Ectodermal cell (in vitro differentiated cells): ENCODE data around the gene PNCK.

Source experiments
- H3K27ac ChIP-seq: 2 replicates; pipeline ENCODE4 v1.7.0; 2013; ENCODE audit warnings: mild to moderate bottlenecking, low read depth, low read length; ENCODE audit not compliant: insufficient read depth, poor library complexity, severe bottlenecking
- H3K27me3 ChIP-seq: 2 replicates; pipeline ENCODE4 v1.7.0; 2013; ENCODE audit warnings: mild to moderate bottlenecking, low read length; ENCODE audit not compliant: insufficient read depth, control insufficient read depth, poor library complexity, severe bottlenecking
- H3K36me3 ChIP-seq: one replicate; pipeline ENCODE4 v1.7.0; 2013; ENCODE audit warnings: low read length; ENCODE audit not compliant: control insufficient read depth, insufficient read depth
- H3K4me1 ChIP-seq: one replicate; pipeline ENCODE4 v1.7.0; 2013; ENCODE audit warnings: low read length; ENCODE audit not compliant: control insufficient read depth, insufficient read depth
- H3K4me3 ChIP-seq: 2 replicates; pipeline ENCODE4 v1.7.0; 2013; ENCODE audit warnings: low read depth, low read length, control low read depth; ENCODE audit not compliant: insufficient read depth
- H3K9me3 ChIP-seq: 2 replicates; pipeline ENCODE4 v1.7.0; 2013; ENCODE audit warnings: mild to moderate bottlenecking, low read length, moderate library complexity; ENCODE audit not compliant: control insufficient read depth
- WGBS, 2 experiments: methylation state at CpG; one replicate each; pipeline ENCODE4 v1.1.7; 2013; ENCODE audit warnings: missing lambda C conversion rate in 2 of 2; 5-methylcytosine and 5-hydroxymethylcytosine counted together

PNCK gene

GRCh38 chrX:153634236-153634635, 39.4 kb downstream of the PNCK start:
- Histone ChIP-seq H3K27ac (no peak overlapping the region), H3K4me1 (no peaks in the 10 kb centered on the region), H3K9me3 (no peaks in the 10 kb centered on the region), H3K4me3 (no peak overlapping the region), H3K27me3 (no peaks in the 10 kb centered on the region), H3K36me3 (no peaks in the 10 kb centered on the region)
- WGBS, 2 experiments, result 83 to 85% methylated on average over 9 of the region's 9 CpGs

- H3K27ac ChIP-seq, result no peak overlapping the region
- no peaks in the 10 kb centered on the region for H3K36me3 ChIP-seq
- no peaks in the 10 kb centered on the region for H3K9me3 ChIP-seq
- H3K4me1 ChIP-seq, result no peaks in the 10 kb centered on the region
- WGBS, 2 experiments, result 88% methylated on average over 15 of the region's 15 CpGs
- no peak overlapping the region for H3K4me3 ChIP-seq
- no peaks in the 10 kb centered on the region for H3K27me3 ChIP-seq
These were observed 39.9 kb downstream of the PNCK start for GRCh38 chrX:153633607-153634180.

DNA sequence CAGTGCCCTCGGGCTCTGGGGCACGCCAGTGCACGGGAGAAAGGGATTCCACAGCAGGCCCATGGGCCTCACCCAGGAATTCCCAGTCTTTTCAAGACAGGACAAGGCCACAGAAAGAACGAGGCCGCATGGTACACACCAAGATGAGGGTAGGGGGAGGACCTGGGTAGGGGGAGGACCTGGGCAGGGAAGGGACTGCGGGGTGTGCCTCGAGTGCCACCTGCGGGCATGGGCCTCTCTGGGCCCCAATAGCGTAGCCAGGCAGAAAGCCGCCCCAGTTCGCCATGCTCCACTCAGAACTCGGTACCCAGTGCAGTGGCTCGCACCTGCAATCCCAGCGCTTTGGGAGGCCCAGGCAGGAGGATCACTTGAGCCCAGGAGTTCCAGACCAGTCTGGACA, 40.6 kb downstream of the PNCK start:
- no peaks in the 10 kb centered on the region for H3K4me1 ChIP-seq
- no peaks in the 10 kb centered on the region for H3K27me3 ChIP-seq
- no peaks in the 10 kb centered on the region for H3K36me3 ChIP-seq
- 93 to 94% methylated on average over 14 of the region's 14 CpGs for WGBS, 2 experiments
- no peak overlapping the region for H3K4me3 ChIP-seq
- no peaks in the 10 kb centered on the region for H3K9me3 ChIP-seq
- no peak overlapping the region for H3K27ac ChIP-seq

DNA sequence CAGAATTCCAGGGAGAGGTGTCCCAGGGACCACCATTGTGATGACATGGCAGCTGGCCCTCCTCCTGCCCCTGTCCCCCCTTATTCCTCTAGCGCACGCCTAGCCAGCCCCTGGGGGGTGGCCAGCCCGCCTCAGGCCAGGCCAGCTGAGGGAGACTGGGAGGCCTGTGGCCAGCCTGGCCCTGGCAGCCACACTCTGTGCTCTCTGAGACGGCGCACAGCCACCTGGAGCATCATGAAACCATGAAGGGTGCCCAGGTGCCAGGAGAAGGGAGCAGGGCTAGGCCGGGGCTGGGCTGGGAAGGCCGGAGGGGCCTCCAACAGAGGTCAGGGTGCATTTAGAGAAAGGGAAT, 41.0 kb downstream of the PNCK start:
- Histone ChIP-seq H3K4me3 (no peak overlapping the region), H3K4me1 (no peaks in the 10 kb centered on the region), H3K27ac (no peak overlapping the region), H3K27me3 (no peaks in the 10 kb centered on the region), H3K36me3 (no peaks in the 10 kb centered on the region), H3K9me3 (no peaks in the 10 kb centered on the region)
- 86 to 91% methylated on average over 7 of the region's 7 CpGs for WGBS, 2 experiments

DNA sequence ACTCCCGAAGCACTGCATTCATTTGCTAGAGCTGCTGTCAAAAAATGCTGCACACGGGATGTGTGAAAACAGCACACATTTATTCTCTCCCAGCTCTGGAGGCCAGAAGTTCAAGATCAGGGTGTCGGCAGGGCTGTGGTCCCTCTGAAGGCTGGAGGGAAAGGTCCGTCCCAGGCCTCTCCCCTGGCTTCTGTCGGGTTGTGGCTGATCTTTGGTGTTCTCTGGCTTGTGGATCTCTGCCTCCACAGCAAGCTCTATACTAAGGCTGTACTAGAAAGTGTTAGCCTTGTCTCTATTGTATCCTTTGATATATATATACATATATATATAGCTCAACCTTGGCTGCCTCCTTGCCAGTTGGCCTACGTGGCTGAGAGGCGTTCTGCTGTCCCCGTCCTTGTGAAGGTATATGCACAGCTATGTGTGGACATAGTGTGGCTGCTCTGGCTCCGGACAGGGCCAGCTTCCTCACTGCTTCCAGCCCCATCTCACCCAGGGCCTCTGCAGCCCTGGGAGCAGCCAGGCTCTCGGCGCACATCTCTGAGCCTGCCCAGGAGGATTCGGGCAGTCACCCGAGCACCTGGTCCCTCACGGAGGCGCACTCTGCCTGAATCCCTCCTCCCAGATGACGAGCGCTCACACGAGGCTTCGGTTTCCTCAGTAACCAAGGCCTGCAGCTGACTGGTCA, 41.6 kb downstream of the PNCK start:
- WGBS, 2 experiments, result 88 to 92% methylated on average over 16 to 19 of the region's 19 CpGs
- Histone ChIP-seq H3K9me3 (no peaks in the 10 kb centered on the region), H3K27me3 (no peaks in the 10 kb centered on the region), H3K27ac (no peak overlapping the region), H3K4me1 (no peaks in the 10 kb centered on the region), H3K36me3 (no peaks in the 10 kb centered on the region), H3K4me3 (no peak overlapping the region)

DNA sequence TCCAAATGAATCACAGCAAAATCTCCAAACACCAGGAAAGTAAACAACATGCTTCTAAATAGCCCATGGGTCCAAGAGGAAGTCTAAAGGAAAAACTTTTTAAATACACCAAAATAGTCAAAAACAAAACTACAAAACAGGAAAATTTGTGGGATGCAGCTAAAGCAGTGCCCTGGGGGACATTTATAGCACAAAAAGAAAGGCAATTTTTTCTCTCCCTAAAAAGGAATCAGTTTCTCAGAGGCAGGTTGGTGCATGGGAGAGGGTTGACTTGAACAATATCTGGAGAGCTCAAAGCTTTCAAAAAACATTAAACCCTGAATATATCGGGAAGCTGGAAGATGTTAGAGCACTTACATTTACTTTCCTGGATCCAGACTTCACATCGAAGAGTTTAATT, 42.3 kb downstream of the PNCK start:
- WGBS, 2 experiments, result 92 to 100% methylated on average over 2 of the region's 2 CpGs

DNA sequence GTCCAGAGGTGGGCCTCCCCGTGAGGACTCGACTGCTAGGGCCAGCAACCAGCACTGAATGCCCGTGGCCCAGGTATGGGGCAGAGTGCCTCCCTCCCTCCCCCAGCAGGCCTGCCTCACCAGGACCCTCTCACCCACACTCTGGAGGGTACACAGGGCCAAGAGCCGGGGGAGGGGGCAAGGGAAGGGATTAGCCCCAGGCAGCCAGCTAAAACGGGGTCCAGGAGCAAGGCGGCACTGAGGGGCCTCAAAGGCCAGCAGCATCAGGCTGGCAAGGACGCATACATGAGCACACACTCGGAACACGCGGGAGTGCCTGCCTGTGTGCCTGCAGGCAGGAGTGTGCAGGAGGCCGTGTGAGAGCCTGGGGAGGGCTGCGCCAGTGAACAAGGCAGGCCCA, 44.9 kb downstream of the PNCK start:
- no peak overlapping the region for H3K27ac ChIP-seq
- no peaks in the 10 kb centered on the region for H3K27me3 ChIP-seq
- no peaks in the 10 kb centered on the region for H3K36me3 ChIP-seq
- H3K4me3 ChIP-seq, result no peak overlapping the region
- H3K4me1 ChIP-seq, result no peaks in the 10 kb centered on the region
- WGBS, 2 experiments, result 87 to 91% methylated on average over 12 of the region's 12 CpGs
- no peaks in the 10 kb centered on the region for H3K9me3 ChIP-seq

More for the DNA sequence above, 42.3 kb downstream of the PNCK start:
- no peak overlapping the region for H3K4me3 ChIP-seq
- H3K9me3 ChIP-seq, result no peaks in the 10 kb centered on the region
- no peak overlapping the region for H3K27ac ChIP-seq
- H3K36me3 ChIP-seq, result no peaks in the 10 kb centered on the region
- H3K4me1 ChIP-seq, result no peaks in the 10 kb centered on the region
- no peaks in the 10 kb centered on the region for H3K27me3 ChIP-seq

DNA sequence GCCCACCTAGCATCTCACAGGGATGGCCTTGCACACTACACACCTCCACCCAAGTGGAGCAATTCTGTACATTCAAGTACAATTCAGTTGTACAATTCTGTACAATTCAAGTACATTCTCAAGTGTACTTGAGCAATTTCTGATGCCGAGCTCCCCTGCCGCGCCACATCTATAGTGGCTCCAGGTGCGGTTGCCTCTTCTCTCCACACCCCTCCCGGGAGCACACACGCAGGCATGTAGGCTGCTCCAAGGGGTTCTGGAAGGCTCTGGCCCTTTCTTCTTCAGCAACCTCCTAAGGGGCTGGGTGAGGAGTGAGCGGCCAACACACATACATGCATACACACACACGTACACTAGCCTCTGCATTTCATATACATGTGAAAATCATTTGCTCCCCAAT, 45.5 kb downstream of the PNCK start:
- no peaks in the 10 kb centered on the region for H3K27me3 ChIP-seq
- H3K4me1 ChIP-seq, result no peaks in the 10 kb centered on the region
- no peaks in the 10 kb centered on the region for H3K36me3 ChIP-seq
- H3K27ac ChIP-seq, result no peak overlapping the region
- WGBS, 2 experiments, result 92 to 93% methylated on average over 8 of the region's 8 CpGs
- H3K4me3 ChIP-seq, result no peak overlapping the region
- H3K9me3 ChIP-seq, result no peaks in the 10 kb centered on the region

DNA sequence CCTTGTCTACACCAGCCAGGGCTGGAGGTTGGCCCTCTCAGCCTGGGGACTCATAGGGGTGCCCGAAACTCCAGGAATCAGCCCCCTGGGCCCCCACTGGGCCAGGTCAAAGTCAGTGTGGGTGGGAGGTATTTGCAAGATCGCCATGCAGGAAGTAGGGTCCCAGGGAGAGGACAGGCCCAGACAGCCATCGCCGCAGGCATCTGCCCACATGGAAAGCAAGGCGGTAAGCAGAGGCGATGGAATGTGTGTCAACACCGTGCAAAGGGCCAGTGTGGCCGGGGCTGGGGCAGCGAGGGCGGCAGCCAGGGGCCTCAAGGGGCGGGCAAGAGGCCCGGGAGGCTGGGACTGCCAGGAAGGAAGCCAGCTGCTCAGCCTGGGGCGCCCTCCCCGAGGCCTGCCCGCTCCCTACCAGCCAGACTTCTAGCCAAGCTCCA, 45.9 kb downstream of the PNCK start:
- Histone ChIP-seq H3K36me3 (no peaks in the 10 kb centered on the region), H3K4me3 (no peak overlapping the region)

GRCh38 chrX:153626863-153627674, 46.5 kb downstream of the PNCK start:
- H3K36me3 ChIP-seq, result no peaks in the 10 kb centered on the region
- no peak overlapping the region for H3K4me3 ChIP-seq
- 87 to 89% methylated on average over 35 of the region's 35 CpGs for WGBS, 2 experiments
- H3K9me3 ChIP-seq, result no peaks in the 10 kb centered on the region
- no peaks in the 10 kb centered on the region for H3K4me1 ChIP-seq
- no peak overlapping the region for H3K27ac ChIP-seq
- H3K27me3 ChIP-seq, result no peaks in the 10 kb centered on the region

More for the DNA sequence above, 45.9 kb downstream of the PNCK start:
- WGBS, 2 experiments, result 86 to 89% methylated on average over 15 of the region's 15 CpGs
- Histone ChIP-seq H3K4me1 (no peaks in the 10 kb centered on the region), H3K9me3 (no peaks in the 10 kb centered on the region), H3K27ac (no peak overlapping the region), H3K27me3 (no peaks in the 10 kb centered on the region)
